B cell (primary cell): Measurements from ENCODE around the gene SLC7A6. TPM values are rescaled to one million over a fixed set of nuclear protein-coding genes. Genes with fewer than 3 reads are reported as not detected.

Experiments
- ATAC-seq: fragments of 200-7000 bp; cut with Tn5 transposase; one replicate; pipeline ENCODE4 v1.10.0; 2021; ENCODE audit warnings: low read depth, mild to moderate bottlenecking, moderate number of reproducible peaks, moderate library complexity
- CTCF ChIA-PET: fragments of 350-600 bp; sonication (Branson Sonifier 250); formaldehyde crosslinking; loops from one replicate; lab custom pipeline; 2021; ENCODE audit warnings: antibody characterized with exemption, inconsistent platforms; lab: Charles Lee
- POLR2A ChIA-PET: fragments of 350-600 bp; sonication (Branson Sonifier 250); formaldehyde crosslinking; loops from one replicate; lab custom pipeline; 2021; ENCODE audit warnings: antibody characterized with exemption; lab: Charles Lee
- DNase-seq: peaks from one replicate; pipeline ENCODE4 v3.0.0; 2013
- H2AFZ ChIP-seq: 2 replicates; pipeline ENCODE4 v1.6.1; 2012; ENCODE audit warnings: mild to moderate bottlenecking, low read depth, low read length; ENCODE audit not compliant: insufficient read depth, poor library complexity, severe bottlenecking
- H3K27ac ChIP-seq, 2 donors: 1 replicate in 1 of 2; 2 replicates in 1 of 2; pipeline ENCODE4 v1.5.1; 2012 to 2013; ENCODE audit warnings: low read length in 2 of 2, mild to moderate bottlenecking in 2 of 2, moderate library complexity in 1 of 2
- H3K27me3 ChIP-seq, 4 experiments: fragments of 200-600 bp in 1 of 4; sonication (generic) in 1 of 4; replicated peaks in 1 of 4; 1 replicate in 2 of 4; 2 replicates in 2 of 4; pipeline versions ENCODE4 v1.6.1 to v1.7.0; 2013 to 2016; ENCODE audit warnings: low read length in 3 of 4, mild to moderate bottlenecking in 2 of 4, mixed read lengths in 1 of 4, moderate library complexity in 1 of 4; ENCODE audit not compliant: insufficient read depth in 4 of 4, control insufficient read depth in 3 of 4; ENCODE audit errors: control extremely low read depth in 1 of 4
- H3K36me3 ChIP-seq, 2 experiments: replicated peaks in 1 of 2; 1 replicate in 1 of 2; 2 replicates in 1 of 2; pipeline versions ENCODE4 v1.6.1 to v1.7.1; 2013; ENCODE audit warnings: low read length in 1 of 2; ENCODE audit not compliant: insufficient read depth in 2 of 2, control insufficient read depth in 1 of 2; ENCODE audit errors: control extremely low read depth in 1 of 2, extremely low read depth in 1 of 2
- H3K4me1 ChIP-seq, 2 donors: fragments of 200-600 bp in 1 of 2; sonication (generic) in 1 of 2; 1 replicate in 1 of 2; 2 replicates in 1 of 2; pipeline versions ENCODE4 v1.5.1 to v1.6.1; 2013 to 2017; ENCODE audit warnings: low read length in 2 of 2; ENCODE audit not compliant: control insufficient read depth in 2 of 2, insufficient read depth in 2 of 2
- H3K4me2 ChIP-seq: replicated peaks from 2 replicates; pipeline ENCODE3; 2012; ENCODE audit warnings: mild to moderate bottlenecking, low read depth, low read length; ENCODE audit not compliant: poor library complexity, severe bottlenecking
- H3K4me3 ChIP-seq, 5 experiments: fragments of 200-600 bp in 1 of 5; sonication (generic) in 1 of 5; 1 replicate in 3 of 5; 2 replicates in 2 of 5; pipeline versions ENCODE4 v1.5.1 to v1.7.0; 2011 to 2016; ENCODE audit warnings: low read length in 4 of 5, mild to moderate bottlenecking in 4 of 5, low read depth in 2 of 5, control low read depth in 1 of 5, moderate library complexity in 1 of 5; ENCODE audit not compliant: insufficient read depth in 1 of 5; ENCODE audit errors: control extremely low read depth in 1 of 5, extremely low read depth in 1 of 5
- H3K79me2 ChIP-seq: fragments of 200-600 bp; sonication (generic); one replicate; pipeline ENCODE4 v1.6.0; 2016; ENCODE audit warnings: low read length; ENCODE audit not compliant: control insufficient read depth, insufficient read depth
- H3K9ac ChIP-seq: fragments of 200-600 bp; sonication (generic); 2 replicates; pipeline ENCODE4 v1.6.1; 2017; ENCODE audit warnings: mild to moderate bottlenecking, low read length, moderate library complexity
- H3K9me3 ChIP-seq, 3 donors: one replicate each; pipeline versions ENCODE4 v1.6.1 to v1.7.1; 2013; ENCODE audit warnings: low read length in 2 of 3; ENCODE audit not compliant: control insufficient read depth in 2 of 3, insufficient read depth in 1 of 3; ENCODE audit errors: control extremely low read depth in 1 of 3
- H4K20me1 ChIP-seq: 2 replicates; pipeline ENCODE4 v1.6.0; 2012; ENCODE audit warnings: mild to moderate bottlenecking, low read length; ENCODE audit not compliant: insufficient read depth, control insufficient read depth, poor library complexity, severe bottlenecking
- H3K27ac Mint-ChIP-seq: one replicate; pipeline ENCODE4 v1.8.0; 2021; ENCODE audit warnings: mixed read lengths
- H3K27me3 Mint-ChIP-seq: one replicate; pipeline ENCODE4 v1.8.0; 2021; ENCODE audit warnings: mixed read lengths
- H3K4me1 Mint-ChIP-seq: one replicate; pipeline ENCODE4 v1.8.0; 2021; ENCODE audit warnings: mixed read lengths
- H3K4me3 Mint-ChIP-seq: one replicate; pipeline ENCODE4 v1.8.0; 2021; ENCODE audit warnings: mixed read lengths
- H3K9me3 Mint-ChIP-seq: one replicate; pipeline ENCODE4 v1.8.0; 2022; ENCODE audit warnings: mixed read lengths; ENCODE audit not compliant: insufficient read depth
- EZH2 ChIP-seq: IDR thresholded peaks from 2 replicates; pipeline ENCODE4 v1.6.1; 2012; ENCODE audit warnings: borderline replicate concordance, low read depth, mild to moderate bottlenecking, moderate library complexity, low read length; ENCODE audit not compliant: insufficient read depth, poor library complexity, severe bottlenecking
- WGBS: methylation state at CpG from one replicate; pipeline ENCODE4 v1.1.5; 2013; ENCODE audit warnings: missing lambda C conversion rate; ENCODE audit not compliant: insufficient coverage; 5-methylcytosine and 5-hydroxymethylcytosine counted together
- intact Hi-C: fragments of 100-400 bp; cut with micrococcal nuclease; formaldehyde crosslinking; loops from one replicate; pipeline ENCODE4 v1.10.0; 2022
- polyA plus RNA-seq: library from polyadenylated mRNA; depleted of rRNA; stranded (reverse); fragments of >200 nt; gene quantifications from 2 replicates; pipeline ENCODE4 v1.2.3, GENCODE V29; 2012
- total RNA-seq, 2 donors: library from RNA; stranded (reverse); fragments of 120-200 nt in 1 of 2; gene quantifications; 1 replicate in 1 of 2; 2 replicates in 1 of 2; pipeline versions ENCODE4 v1.2.3 to v1.2.4, GENCODE V29; 2013 to 2022
- TF ChIP-seq, protein P1 (sequence below): fragments of 200-600 bp; IDR thresholded peaks from one replicate; pipeline ENCODE4 v1.8.0; 2022; ENCODE audit warnings: antibody characterized with exemption, mild to moderate bottlenecking

Gene SLC7A6
- total and polyA plus RNA-seq, 2 donors (not counting 1 experiment from before 2014, with no cell fraction given) = 73.8 to 85.1 TPM

GRCh38 chr16:68339214-68339613, 74.9 kb downstream of the SLC7A6 start:
- Mint-ChIP-seq H3K4me3 (no peak overlapping the region), H3K27ac (no peak overlapping the region), H3K4me1 (no peaks in the 10 kb centered on the region), H3K9me3 (no peaks in the 10 kb centered on the region), H3K27me3 (no peaks in the 10 kb centered on the region)
- Histone ChIP-seq H3K9me3 (no peaks in the 10 kb centered on the region), H3K4me3 (no peak overlapping the region), H3K4me2 (no peak overlapping the region), H3K9ac (no peak overlapping the region), H3K27me3 (no peaks in the 10 kb centered on the region), H3K4me1 (no peaks in the 10 kb centered on the region), H2AFZ (no peak overlapping the region), H3K27ac (no peak overlapping the region), H4K20me1 (no peaks in the 10 kb centered on the region), H3K79me2 (no peaks in the 10 kb centered on the region), H3K36me3 (peaks cover 5 to 66% of the 10 kb centered on the region in 2 experiments)
- ATAC-seq = no peak
- ChIA-PET POLR2A (no interaction called here), CTCF (interaction anchor here (0.7 to 2.7 kb wide), 3 partner anchors 11 to 75 kb away, joined by 3 to 16 read pairs (median 3); partner anchors contain the start of gene SLC7A6)
- intact Hi-C loops = no loop called here
- TF ChIP-seq, protein P1, sequence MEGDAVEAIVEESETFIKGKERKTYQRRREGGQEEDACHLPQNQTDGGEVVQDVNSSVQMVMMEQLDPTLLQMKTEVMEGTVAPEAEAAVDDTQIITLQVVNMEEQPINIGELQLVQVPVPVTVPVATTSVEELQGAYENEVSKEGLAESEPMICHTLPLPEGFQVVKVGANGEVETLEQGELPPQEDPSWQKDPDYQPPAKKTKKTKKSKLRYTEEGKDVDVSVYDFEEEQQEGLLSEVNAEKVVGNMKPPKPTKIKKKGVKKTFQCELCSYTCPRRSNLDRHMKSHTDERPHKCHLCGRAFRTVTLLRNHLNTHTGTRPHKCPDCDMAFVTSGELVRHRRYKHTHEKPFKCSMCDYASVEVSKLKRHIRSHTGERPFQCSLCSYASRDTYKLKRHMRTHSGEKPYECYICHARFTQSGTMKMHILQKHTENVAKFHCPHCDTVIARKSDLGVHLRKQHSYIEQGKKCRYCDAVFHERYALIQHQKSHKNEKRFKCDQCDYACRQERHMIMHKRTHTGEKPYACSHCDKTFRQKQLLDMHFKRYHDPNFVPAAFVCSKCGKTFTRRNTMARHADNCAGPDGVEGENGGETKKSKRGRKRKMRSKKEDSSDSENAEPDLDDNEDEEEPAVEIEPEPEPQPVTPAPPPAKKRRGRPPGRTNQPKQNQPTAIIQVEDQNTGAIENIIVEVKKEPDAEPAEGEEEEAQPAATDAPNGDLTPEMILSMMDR = no peak
- TF ChIP-seq EZH2 = no peak
- no peak for DNase-seq
- 97% methylated on average over 13 of the region's 13 CpGs for WGBS

DNA sequence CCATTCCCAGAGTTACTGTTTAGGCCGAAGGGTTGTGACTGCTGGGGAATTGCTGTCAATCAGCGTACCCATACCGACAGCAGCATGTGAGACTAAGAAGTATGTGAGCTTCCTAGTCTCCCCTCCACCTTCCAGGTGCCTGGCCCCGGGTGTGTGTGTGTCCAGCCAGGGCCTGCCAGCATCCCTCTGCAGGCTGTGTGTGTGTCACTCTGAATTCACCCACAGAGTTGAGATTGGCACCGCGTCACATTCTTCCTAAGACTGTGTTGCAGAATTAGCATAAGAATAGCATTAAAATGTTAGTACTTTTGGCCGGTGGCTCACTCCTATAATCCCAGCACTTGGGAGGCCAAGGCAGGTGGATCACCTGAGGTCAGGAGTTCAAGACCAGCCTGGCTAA, 78.3 kb downstream of the SLC7A6 start:
- no peak for TF ChIP-seq EZH2
- TF ChIP-seq, protein P1 = no peak
- Histone ChIP-seq H3K4me3 (no peak overlapping the region), H2AFZ (no peak overlapping the region), H3K4me2 (no peak overlapping the region), H3K36me3 (peaks cover 13 to 75% of the 10 kb centered on the region in 2 experiments), H3K79me2 (no peaks in the 10 kb centered on the region), H3K9me3 (no peaks in the 10 kb centered on the region), H3K27ac (no peak overlapping the region), H3K9ac (no peak overlapping the region), H3K27me3 (no peaks in the 10 kb centered on the region), H4K20me1 (no peaks in the 10 kb centered on the region), H3K4me1 (no peaks in the 10 kb centered on the region)
- no peak for DNase-seq
- POLR2A ChIA-PET = no interaction called here
- Mint-ChIP-seq H3K4me1 (no peaks in the 10 kb centered on the region), H3K4me3 (no peak overlapping the region), H3K27me3 (no peaks in the 10 kb centered on the region), H3K27ac (no peak overlapping the region), H3K9me3 (no peaks in the 10 kb centered on the region)
- intact Hi-C loops = no loop called here
- CTCF ChIA-PET = interaction anchor here (1.5 kb wide), 1 partner anchor 79 kb away, joined by 6 read pairs; the partner anchor contains the start of gene SLC7A6
- WGBS = 95% methylated on average over 4 of the region's 7 CpGs
- no peak for ATAC-seq
